ENCODE measurements around the gene C1QTNF5.

- TF ChIP-seq CTCF (IDR thresholded peaks at IDR 0.05) (no peak), EP300 (IDR thresholded peaks at IDR 0.05) (no peak)
These were observed 5.5 kb downstream of the C1QTNF5 start for GRCh38 chr11:119335091-119335654.
